Activated CD4-positive, alpha-beta T cell treated with anti-CD3 and anti-CD28 coated beads for 4 hours (primary cell): Measurements from ENCODE around the gene SORL1.

Experiments
- DNase-seq, 2 donors: peaks; one replicate each; pipeline ENCODE4 v3.0.0-alpha.2; 2020

SORL1 gene

GRCh38 chr11:121431820-121432526 is 20.1 kb upstream of the SORL1 start:
- no peak for DNase-seq

DNA sequence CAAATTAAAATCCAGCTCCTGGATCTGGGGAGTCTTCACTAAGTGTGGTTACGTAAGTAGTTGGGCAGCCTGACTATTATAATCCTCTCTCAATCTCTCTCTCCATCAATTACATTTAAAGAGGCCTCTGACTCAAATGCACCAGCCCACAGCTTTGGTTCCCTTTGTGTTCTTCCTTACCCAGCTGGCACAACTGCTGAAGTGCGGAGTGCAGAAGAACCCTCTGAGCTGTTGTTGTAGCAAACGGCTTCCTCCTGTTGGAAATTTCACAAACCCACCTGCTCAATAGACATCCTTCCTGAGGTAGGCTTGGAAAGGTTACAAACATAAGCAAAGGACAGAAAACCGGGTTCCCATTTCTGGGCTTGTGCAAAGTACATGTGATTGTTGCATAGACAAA is 17.0 kb upstream of the SORL1 start:
- no peak for DNase-seq

DNA sequence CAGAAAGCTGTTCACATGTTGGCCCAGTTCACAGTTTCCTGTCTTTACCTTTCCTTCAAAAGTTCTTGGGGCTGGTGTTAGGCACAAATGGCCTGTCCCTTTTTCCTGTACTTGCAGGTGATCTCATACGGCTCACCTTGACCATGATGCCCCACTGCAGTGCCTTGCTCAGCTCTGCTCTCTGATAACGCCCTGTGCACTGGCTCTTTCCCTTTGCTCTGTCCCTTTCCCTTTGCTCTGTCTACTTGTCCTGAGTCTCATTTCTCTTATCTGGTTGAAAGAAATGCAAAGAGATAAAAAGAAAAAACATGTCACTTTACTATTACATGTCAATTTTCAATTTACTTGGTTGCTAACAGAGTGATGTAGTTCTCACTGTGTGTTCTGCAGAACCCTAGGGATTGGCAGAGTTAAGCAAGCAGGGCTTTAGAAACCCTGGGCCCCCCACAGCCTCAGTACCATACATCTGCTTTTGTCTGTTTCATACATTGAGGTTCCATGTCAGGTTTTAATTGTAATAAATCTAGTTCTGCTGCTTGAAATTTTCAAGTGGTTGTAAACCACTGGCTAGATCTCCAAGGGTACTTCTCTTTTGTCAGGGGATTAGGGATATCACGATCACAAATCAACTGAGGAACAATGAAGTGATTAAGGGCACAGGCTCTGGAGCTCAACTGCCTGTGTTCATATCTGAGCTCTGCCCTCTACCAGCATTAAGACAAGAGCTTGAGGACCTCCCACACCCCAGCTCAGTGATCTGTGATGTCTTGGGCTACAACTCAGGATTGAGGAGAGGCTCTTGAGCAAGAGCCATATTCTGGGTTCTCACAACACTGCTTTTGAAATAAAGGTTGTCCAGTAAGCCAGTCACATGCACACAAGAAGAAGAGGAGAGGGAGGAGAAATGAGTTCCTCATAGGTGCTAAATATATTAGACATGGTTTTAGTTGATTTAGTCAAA is 16.3 kb upstream of the SORL1 start:
- DNase-seq, result no peak

GRCh38 chr11:121437018-121437685 is 15.0 kb upstream of the SORL1 start:
- no peak for DNase-seq

DNA sequence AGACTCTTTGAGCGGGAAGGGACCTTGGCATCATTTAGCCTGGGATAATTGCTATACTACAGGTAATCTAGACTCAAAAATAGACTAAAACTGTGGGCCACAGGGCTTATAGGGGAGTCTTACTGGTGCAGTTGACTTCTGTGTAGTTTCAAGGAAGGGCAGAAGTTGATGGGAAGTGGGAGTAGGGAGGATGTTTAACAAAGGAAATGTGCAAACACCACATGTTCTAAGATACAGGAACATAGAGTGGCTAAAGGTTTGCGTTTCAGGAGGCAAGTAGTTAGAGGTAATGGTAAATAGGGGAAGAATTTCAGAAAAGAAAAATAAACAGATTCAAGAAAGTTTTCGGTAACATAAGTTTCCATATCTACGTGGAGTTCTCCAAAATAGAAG is 14.4 kb upstream of the SORL1 start:
- DNase-seq, result no peak

GRCh38 chr11:121439337-121439736 is 12.8 kb upstream of the SORL1 start:
- no peak for DNase-seq

GRCh38 chr11:121439759-121440158 is 12.4 kb upstream of the SORL1 start:
- no peak for DNase-seq

GRCh38 chr11:121441521-121441920 is 10.6 kb upstream of the SORL1 start:
- DNase-seq, result no peak

- peak in 1 of 2 donors; percentile 40 for DNase-seq
Measured at GRCh38 chr11:121443688-121444275, 8.3 kb upstream of the SORL1 start.

GRCh38 chr11:121444526-121444925 is 7.6 kb upstream of the SORL1 start:
- DNase-seq, result no peak

DNA sequence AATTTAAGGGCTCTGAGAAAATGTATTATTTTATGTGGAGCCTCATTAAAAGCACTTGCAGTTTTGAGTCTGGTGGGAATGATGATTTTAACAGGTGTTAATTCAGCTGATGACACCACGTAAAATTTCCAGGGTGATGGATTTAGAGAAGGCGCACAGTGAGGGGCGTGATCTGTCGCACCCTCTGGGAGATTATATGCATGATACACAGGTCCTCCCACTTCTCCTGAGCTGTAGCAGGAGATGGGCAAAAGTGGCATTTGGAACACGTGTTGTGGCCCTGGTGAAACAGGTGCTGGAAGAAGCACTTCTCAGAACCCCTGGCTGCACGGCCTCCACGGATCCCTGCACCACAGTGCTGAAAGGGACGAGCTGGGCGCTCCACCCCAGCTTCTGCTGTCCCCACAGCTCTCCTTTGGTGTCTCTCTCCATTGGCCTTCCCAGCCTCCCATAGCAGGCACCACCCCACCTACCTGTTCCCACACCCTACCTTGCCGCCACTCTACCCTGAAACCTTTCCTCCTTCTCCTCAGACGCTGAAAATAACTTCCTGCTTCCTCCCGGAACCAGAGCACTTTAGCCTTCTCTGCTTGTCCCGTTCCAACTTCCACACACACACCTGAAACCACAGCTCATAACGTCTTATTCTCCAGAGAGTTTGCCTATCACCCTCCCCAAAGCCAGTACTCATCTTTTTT is 6.9 kb upstream of the SORL1 start:
- DNase-seq, result no peak

- no peak for DNase-seq
Measured at GRCh38 chr11:121446752-121447156, 5.4 kb upstream of the SORL1 start.

DNA sequence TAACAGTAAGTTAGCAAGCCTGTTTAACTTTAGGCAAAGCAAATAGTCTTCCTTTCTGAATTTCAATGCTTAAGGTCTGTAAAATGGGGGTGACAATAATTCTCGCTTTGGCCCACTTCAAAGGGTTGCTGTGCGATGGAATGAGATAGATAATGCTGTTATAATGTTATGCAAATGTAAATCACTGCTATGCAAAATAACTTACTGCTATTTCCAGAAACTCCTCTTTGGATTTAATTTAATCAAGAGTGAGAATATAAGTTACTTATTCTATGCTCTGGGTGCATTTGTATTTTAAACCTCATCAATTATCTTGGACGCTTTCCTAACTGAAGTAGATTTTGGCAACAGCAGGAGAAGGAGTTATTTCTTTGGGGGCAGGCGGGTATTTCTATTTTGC is 4.1 kb upstream of the SORL1 start:
- no peak for DNase-seq

DNA sequence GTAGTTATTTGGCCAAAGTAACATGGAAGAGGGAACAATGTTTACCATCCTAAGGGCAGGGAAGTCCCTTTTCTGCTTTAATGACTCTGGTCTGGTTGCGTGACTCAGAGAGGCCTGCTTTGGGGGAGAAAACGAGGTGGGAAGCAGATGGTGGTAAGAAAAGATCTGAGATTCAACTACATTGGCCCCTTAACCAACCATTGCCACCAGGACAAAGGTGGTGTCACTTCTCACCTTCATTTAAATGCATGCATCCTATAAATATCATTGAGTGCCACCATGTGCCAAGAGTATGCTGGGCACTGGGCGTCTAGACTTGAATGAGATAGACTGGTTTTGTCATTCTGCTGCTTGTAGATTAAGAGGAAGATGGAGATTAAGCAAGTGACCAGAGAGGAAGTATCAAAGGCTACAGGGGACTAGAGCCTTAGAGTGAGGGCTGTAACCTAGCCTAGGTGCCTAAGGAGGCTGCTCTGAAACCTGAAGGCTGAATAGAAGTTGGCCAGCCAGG is 3.6 kb upstream of the SORL1 start:
- DNase-seq, result no peak

GRCh38 chr11:121449123-121449522 is 3.0 kb upstream of the SORL1 start:
- no peak for DNase-seq

DNA sequence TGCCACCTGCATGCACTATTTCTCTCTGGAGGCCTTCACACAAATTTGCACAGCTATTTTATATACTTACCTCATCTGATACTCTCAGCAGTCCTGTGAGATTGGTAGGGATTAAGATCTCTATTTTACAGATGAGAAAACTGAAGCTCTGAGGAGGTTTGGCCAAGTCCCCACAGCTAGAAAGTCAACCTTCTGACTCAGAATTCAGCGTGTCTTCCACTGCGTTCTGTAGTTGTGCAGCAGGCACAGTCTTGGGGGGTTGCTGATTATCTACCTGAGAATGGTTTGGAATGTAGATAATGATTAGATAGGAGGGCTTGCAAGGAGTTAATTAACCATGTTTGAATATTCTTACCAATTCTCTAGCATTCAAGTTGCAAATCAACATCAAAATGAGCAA is 2.5 kb upstream of the SORL1 start:
- DNase-seq, result no peak

DNA sequence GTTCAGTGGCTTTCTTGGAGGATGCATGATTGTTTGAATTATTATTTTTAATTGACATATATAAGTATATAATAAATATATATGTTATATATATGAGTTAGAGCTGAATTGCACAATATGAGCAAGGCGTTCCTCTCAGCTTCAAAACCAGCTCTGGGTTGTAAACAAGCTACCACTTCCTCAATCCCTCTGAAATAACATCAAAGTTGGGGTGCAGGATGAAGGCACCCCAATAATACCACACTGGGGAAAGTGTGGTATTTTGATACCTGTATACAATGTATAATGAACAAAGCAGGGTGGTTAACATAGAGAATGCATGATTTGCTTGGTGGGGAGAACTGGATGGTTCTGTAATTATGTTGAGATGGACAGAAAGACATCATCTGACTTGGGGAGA is 1.7 kb upstream of the SORL1 start:
- DNase-seq, result no peak

DNA sequence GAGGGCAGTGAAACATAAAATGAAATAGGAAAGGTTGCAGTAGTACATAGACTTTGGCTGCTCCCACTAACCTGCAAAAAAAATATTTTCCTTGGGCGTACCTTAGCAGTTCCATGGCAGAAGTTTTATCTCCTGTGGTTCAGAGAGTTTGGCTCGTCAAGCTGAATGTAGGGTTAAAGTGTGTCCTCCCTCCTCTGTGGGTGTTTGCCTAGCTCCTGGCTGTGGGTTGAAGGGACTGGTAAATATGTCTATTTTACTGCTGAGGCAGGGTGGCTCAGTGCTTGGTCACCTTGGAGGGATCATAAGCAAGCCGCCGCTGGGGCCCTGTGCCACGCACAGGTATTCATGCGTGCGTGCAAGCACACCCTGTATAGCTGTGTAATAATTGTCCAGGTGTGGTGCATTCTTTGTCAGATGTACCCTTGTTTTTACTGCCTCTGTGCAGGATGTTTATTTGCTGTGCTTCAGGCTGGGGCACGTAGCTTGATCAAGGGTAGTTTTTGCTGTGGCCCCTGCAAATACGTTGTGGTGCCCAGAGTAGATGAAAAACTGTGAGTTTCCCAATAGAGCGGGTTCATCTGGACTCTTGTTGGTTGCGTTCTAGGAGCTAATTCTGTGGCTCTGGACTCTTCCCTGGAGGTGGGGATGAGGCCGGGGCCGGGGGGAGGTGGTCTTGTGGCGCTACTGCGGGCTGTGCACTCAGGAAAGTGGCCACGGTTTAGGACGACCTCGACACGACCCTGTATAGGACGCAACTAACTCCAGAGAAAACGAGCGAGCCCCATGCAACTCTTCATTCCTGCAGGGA is 732 bp upstream of the SORL1 start:
- DNase-seq, result no peak

GRCh38 chr11:121452609-121453150 is 566 bp downstream of the SORL1 start, which contains the start of gene SORL1-AS1:
Gene SORL1-AS1, minus strand, starts transcription at chr11:121452967.
- DNase-seq, result peak; percentile 67 to 73

DNA sequence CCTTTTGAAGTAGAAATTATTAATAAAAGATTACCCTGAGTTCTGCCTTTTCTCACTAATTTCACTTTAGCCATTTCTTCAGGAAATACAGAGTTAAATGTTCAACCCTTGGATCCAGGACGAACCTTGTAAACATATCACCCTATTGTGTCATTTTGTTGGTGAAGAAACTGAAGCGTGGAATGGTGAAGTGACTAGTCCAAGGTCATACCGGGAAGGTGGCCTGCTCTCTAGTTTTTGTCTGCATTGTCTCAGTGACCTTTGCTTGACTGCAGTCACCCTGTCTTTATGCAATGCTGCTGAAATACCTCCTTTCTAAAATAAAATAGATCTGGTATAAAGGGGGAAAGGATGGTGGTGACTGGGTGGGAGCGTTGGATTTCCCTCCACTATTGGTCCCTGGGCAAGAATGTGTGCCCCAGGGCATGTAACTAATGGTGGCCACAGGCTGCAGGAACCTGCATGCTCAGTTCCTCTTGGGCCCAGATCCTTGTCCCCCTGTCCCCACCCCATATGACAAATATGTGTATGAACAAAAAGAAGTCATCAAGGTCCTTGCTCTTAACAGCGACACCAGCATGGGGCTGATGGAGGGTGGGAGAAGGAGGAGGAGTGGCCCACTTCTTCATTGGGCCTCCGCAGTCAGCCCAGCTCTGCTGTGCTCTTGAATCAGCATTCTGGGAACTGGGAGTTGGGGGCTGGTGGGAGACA is 1.6 kb downstream of the SORL1 start:
- DNase-seq, result no peak
